ENCODE data around the gene SLC20A1. TPM values are rescaled to one million over a fixed set of nuclear protein-coding genes. Genes with fewer than 3 reads are reported as not detected.

The SLC20A1 gene
- total RNA-seq: 10 to 100 TPM; 15.6 to 40.3 (median 23.9) TPM

GRCh38 chr2:112645310-112646101 is at the start of gene SLC20A1:
TSS of gene SLC20A1 (plus strand) at chr2:112645939. CDS start at chr2:112646829, 890 bp downstream.
- WGBS, 2 donors: 0 to 1% methylated on average over 13 to 14 of the region's 87 CpGs
- TF ChIP-seq POLR2A (IDR thresholded peaks at IDR 0.05) (peak; percentile 98 to 99), CTCF (IDR thresholded peaks at IDR 0.05) (peak in 4 of 6 experiments; percentile 20 to 48 (median 28))
- Histone ChIP-seq H3K27ac (peak within 1 kb of the TSS; percentile 97), H3K4me3 (replicated peaks in 1 of 3) (peak within 1 kb of the TSS; percentile 55 to 82 (median 76)), H3K9me3 (no peaks in the 10 kb centered on the region), H3K36me3 (peaks cover 8 to 22% of the 10 kb centered on the region in 2 donors), H3K27me3 (no peaks in the 10 kb centered on the region), H3K4me1 (peaks cover 22 to 24% of the 10 kb centered on the region in 2 donors)
- intact Hi-C loops (cut with DNase I): no loop called here
- peak; percentile 96 for DNase-seq

GRCh38 chr2:112597537-112598322 is 48.0 kb upstream of the SLC20A1 start:
- H3K9me3 ChIP-seq: no peaks in the 10 kb centered on the region
- H3K27ac ChIP-seq: no peak overlapping the region
- H3K4me1 ChIP-seq: no peaks in the 10 kb centered on the region
- TF ChIP-seq CTCF (IDR thresholded peaks at IDR 0.05): no peak
- no peaks in the 10 kb centered on the region for H3K27me3 ChIP-seq
- intact Hi-C loops (cut with DNase I): no loop called here
- H3K36me3 ChIP-seq: no peaks in the 10 kb centered on the region
- no peak overlapping the region for H3K4me3 ChIP-seq (replicated peaks in 1 of 3)
- 95 to 97% methylated on average over 10 of the region's 10 CpGs for WGBS, 2 donors
- no peak for DNase-seq

GRCh38 chr2:112600634-112601033 is 45.1 kb upstream of the SLC20A1 start:
- 83 to 84% methylated on average over 3 of the region's 3 CpGs for WGBS, 2 donors
- Histone ChIP-seq H3K36me3 (no peaks in the 10 kb centered on the region), H3K27ac (no peak overlapping the region), H3K4me1 (no peaks in the 10 kb centered on the region), H3K27me3 (no peaks in the 10 kb centered on the region), H3K4me3 (replicated peaks in 1 of 3) (no peak overlapping the region), H3K9me3 (no peaks in the 10 kb centered on the region)
- no peak for TF ChIP-seq CTCF (IDR thresholded peaks at IDR 0.05)
- TF ChIP-seq POLR2A (IDR thresholded peaks at IDR 0.05): no peak
- DNase-seq: no peak
- intact Hi-C loops (cut with DNase I): loop anchor here (5.0 kb wide), 1 partner anchor 122 kb away; the partner anchor contains the start of gene NT5DC4

GRCh38 chr2:112601754-112602153 is 44.0 kb upstream of the SLC20A1 start:
- Histone ChIP-seq H3K4me3 (replicated peaks in 1 of 3) (no peak overlapping the region), H3K27me3 (no peaks in the 10 kb centered on the region), H3K9me3 (no peaks in the 10 kb centered on the region), H3K36me3 (no peaks in the 10 kb centered on the region), H3K4me1 (no peaks in the 10 kb centered on the region), H3K27ac (no peak overlapping the region)
- no peak for TF ChIP-seq CTCF (IDR thresholded peaks at IDR 0.05)
- TF ChIP-seq POLR2A (IDR thresholded peaks at IDR 0.05): no peak
- intact Hi-C loops (cut with DNase I): loop anchor here (5.0 kb wide), 1 partner anchor 121 kb away; the partner anchor contains the start of gene NT5DC4
- 92 to 94% methylated on average over 3 of the region's 3 CpGs for WGBS, 2 donors
- DNase-seq: no peak

All from thyroid gland (tissue), 4 donors.